RWPE1 (cell line): ENCODE results near the gene GIMAP2.

Experiments
- CTCF ChIA-PET: fragments of 350-600 bp; sonication (Branson Sonifier 250); formaldehyde crosslinking; extraction: SDS; loops from one replicate; lab custom pipeline; 2021; lab: Yijun Ruan, JAX
- POLR2A ChIA-PET: fragments of 400-600 bp; formaldehyde crosslinking; extraction: SDS; loops from one replicate; lab custom pipeline; 2020; ENCODE audit warnings: antibody characterized with exemption; ENCODE audit not compliant: low non-redundant PET; lab: Yijun Ruan, JAX
- DNase-seq: peaks from one replicate; pipeline ENCODE4 v3.0.0; 2012; ENCODE audit warnings: low spot score
- H3K27ac ChIP-seq: fragments of 450-650 bp; 2 replicates; pipeline ENCODE4 v1.5.1; 2017
- TF ChIP-seq, protein P1 (sequence below): fragments of 450-650 bp; conservative IDR thresholded peaks from 2 replicates; pipeline ENCODE4 v1.5.1; 2017; ENCODE audit warnings: low read depth, mild to moderate bottlenecking

Gene GIMAP2

DNA sequence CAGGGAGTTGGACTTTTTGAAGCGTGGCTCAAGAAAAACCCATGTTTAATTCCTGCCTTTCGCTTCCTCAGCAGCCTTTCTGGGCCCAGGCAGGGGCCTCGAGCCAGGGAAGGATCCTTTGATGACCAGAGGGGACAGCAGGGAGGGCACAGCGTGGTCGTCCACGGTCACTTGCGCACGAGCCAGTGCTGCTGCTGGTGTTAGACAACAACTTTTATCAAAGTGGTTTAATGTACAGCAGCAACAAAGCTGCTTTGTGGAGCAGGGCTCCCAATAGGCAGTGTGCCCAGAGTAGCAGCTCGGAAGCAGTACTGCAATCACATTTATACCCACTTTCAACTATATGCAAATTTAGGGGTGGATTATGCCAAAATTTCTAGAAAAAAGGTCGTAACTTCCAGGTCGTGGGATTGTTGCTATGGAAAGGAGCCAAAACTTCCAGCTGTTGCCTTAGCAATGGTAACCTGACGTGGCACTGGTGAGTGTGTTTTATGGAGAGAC, 37.0 kb downstream of the GIMAP2 start:
- CTCF ChIA-PET = no interaction called here
- DNase-seq = no peak
- POLR2A ChIA-PET = no interaction called here
- TF ChIP-seq, protein P1, sequence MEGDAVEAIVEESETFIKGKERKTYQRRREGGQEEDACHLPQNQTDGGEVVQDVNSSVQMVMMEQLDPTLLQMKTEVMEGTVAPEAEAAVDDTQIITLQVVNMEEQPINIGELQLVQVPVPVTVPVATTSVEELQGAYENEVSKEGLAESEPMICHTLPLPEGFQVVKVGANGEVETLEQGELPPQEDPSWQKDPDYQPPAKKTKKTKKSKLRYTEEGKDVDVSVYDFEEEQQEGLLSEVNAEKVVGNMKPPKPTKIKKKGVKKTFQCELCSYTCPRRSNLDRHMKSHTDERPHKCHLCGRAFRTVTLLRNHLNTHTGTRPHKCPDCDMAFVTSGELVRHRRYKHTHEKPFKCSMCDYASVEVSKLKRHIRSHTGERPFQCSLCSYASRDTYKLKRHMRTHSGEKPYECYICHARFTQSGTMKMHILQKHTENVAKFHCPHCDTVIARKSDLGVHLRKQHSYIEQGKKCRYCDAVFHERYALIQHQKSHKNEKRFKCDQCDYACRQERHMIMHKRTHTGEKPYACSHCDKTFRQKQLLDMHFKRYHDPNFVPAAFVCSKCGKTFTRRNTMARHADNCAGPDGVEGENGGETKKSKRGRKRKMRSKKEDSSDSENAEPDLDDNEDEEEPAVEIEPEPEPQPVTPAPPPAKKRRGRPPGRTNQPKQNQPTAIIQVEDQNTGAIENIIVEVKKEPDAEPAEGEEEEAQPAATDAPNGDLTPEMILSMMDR = no peak
- H3K27ac ChIP-seq = no peak overlapping the region

DNA sequence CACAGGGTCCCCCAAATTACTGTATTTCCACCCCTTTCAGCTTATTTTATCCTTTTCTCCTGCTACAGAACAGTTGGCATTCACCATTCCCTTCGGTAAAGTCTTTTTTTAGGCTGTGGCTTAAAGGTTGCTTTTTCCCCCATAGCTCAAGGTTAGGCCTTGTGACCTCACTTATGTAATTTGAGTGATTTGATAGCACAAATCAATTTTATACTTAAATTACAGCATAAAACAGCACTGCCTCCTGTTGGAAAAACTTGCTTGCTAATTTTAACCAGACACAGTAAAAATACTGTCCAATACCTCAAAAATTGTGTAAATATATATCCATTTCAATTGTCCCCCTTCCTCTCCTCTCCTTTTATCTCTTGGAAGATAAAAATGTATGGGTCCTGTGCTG, 38.0 kb downstream of the GIMAP2 start:
- no peak for DNase-seq
- ChIA-PET POLR2A (no interaction called here), CTCF (no interaction called here)
- H3K27ac ChIP-seq = no peak overlapping the region
- TF ChIP-seq, protein P1 = no peak

DNA sequence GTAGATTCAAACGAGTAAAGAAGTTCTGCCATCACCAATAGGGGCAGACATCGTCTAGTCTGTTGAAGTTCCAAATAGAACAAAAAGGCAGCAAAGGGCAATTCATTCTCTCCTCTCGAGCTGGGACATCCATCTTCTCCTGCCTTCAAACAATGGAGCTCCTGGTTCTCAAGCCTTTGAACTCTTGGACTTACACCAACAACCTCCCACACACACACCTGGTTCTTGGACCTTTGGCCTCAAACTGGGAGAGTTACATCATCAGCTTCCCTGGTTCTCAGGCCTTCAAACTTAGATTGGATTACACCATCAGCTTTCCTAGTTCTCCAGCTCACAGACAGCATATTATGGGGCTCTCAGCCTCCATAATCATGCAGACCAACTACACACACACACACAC, 41.9 kb downstream of the GIMAP2 start:
- POLR2A ChIA-PET = no interaction called here
- TF ChIP-seq, protein P1 = no peak
- CTCF ChIA-PET = no interaction called here
- no peak overlapping the region for H3K27ac ChIP-seq
- no peak for DNase-seq

DNA sequence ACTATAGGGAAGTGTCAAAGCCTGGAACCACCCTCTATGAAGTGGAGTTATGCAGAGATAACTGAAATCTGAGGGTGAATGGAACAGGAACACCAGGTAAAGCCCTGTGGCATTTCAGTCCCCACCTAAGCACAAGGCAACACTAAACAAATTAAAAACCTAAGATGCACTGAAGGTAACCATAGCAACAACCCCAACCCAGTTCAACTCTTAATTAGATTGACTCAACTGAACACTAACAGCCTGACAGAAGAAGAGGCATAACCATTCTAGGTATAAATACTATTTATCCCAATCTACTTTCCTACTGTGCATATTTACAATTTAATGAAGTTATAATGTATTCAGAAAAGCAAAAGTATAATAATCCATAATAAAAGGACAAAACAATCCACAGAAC, 42.5 kb downstream of the GIMAP2 start:
- TF ChIP-seq, protein P1 = no peak
- no peak for DNase-seq
- no peak overlapping the region for H3K27ac ChIP-seq
- POLR2A ChIA-PET = no interaction called here
- CTCF ChIA-PET = no interaction called here

DNA sequence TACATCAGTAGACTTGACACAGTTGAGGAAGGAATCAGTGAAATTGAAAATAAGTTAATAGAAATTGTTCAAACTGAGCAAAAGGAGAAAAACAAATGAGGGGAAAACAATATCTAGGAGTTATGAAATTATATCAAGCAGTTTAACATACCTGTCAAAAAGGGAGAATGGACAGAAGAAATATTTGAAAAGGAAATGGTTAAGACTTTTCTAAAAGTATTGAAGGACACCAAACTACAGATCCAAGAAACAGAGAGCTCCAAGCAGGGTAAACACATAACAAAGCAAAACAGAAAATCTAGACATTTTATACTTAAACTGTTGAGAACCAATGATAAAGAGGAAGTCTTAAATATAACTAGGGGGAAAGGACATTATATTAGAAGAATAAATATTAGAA, 43.1 kb downstream of the GIMAP2 start:
- no peak for DNase-seq
- ChIA-PET POLR2A (no interaction called here), CTCF (no interaction called here)

DNA sequence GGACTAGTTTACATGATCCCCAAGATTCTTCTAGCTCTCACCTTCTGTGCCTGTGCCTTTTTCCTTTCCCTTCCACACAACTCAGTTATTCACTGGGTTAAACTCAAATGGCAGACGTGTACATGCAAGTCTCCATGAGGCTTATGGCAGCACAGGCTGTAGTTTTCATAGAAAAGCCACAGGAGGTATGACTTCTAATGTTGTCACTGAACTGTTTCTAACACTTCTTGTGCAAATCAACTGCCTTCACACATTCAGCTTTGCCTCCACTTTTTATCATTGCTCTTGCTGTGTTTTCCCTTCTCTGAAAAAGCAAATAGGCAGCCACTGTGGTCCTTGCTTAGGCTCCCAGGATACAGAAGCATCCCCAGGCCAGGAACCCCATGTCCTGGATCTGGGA, 46.4 kb downstream of the GIMAP2 start:
- ChIA-PET POLR2A (no interaction called here), CTCF (no interaction called here)
- DNase-seq = no peak
- no peak overlapping the region for H3K27ac ChIP-seq
- TF ChIP-seq, protein P1 = no peak

More for the DNA sequence above, 43.1 kb downstream of the GIMAP2 start:
- no peak overlapping the region for H3K27ac ChIP-seq
- TF ChIP-seq, protein P1 = no peak
